ENCODE results near the gene EVPL.
"Not testable (repeated sequence)": the region's sequence is repeated elsewhere in the genome, so short reads cannot be mapped to it uniquely, and the experiment has no call there.

Gene EVPL

DNA sequence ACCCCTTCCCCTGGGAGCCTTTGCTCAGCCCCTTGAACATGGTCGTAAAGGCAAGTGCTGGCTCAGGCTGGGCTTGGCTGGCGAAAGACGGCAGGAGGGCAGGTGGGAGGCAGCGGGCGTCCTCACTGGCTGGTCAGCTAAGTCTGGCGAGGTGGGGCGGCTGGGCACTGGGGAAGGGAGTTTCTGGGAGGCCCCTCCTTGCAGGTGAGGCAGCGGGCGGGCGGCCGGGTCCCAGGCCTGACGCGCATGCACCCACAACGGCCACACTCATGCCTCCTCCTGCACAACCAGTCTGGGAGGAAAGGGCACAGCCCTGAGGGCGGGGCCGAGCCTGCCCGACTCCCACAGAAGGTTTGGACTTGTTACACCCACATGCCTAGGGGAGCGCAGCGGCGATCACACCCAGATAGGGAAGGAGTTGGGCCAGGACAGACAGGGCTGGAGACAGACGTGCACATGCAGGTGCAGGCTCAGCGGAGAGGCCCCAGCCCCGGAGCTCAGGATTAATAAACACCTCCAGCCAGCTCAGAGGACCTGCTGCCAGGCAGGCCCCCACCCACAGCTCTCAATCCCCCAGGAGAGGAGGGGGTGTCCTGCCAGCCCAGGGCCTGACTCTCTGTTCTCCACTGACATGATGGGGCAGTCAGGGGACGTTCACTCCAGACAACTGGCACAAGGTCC, at the start of gene EVPL:
EVPL (minus strand) TSS at position 148 of the 681 bp plus-strand sequence; CDS start at position 40, 108 bp downstream.
- no peak for ATAC-seq

DNA sequence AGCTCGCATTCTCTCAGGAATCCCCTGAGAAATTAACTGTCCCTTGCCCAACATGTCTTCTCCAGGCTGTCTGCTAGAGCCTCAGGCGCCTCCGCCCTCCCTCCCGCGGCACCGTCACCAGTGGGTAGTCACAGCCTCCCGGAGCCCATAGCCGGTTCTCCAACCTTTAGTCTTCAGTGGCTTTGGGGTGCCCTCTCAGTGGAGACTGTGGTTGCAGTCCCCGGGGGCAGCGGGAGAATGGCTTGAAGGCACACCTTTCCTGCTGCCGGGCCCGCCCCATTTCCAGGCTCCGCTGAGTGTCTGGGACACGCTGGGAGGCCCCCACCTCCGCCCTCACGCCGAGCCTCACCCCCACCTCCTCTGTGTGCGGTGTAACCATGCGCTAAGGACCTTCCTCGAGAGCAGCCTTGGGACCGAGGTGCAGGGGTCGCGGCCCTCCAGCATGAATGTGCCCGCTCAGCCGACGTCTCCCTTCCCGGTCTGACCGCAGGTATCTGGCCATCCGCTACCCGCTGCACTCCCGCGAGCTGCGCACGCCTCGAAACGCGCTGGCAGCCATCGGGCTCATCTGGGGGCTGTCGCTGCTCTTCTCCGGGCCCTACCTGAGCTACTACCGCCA, 49.1 kb upstream of the EVPL start:
- ATAC-seq: no peak

DNA sequence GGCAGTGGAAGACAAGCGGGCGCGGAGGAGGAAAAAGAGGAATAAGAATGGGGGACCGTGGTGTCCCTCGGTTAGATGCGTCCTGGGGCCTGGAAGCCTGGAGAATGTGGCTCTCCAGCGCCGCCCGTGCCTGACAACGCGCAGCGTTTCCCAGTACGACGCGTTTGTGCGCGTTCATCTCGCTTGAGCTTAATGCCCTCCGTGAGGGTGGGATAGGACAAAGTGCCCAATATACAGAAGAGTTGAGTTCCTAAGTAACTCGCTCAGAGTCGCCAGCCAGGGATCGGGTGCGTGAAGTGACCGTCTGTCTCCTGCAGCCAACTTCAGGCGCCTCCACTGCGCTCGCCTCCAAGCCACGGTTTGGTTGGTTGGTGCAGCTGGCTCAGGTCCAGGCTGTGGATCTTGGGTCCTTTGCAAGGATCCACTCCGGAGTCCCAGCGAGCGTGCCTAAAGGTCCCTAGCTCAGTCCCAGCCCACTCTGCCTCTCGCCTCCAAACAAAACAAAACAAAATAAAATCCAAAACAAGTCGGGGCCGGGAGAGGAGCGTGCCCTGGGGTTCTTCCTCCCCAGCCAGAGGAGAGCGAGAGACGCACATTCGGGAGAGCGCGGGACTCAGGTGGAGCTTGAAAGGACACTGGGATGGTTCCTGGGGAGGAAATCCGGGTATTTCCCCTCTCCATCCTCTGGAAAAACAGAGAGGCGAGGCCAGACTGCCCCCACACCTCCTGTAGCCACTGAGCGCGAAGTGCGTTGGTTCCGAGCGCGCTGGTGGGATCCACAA, 48.4 kb upstream of the EVPL start:
- no peak for ATAC-seq

DNA sequence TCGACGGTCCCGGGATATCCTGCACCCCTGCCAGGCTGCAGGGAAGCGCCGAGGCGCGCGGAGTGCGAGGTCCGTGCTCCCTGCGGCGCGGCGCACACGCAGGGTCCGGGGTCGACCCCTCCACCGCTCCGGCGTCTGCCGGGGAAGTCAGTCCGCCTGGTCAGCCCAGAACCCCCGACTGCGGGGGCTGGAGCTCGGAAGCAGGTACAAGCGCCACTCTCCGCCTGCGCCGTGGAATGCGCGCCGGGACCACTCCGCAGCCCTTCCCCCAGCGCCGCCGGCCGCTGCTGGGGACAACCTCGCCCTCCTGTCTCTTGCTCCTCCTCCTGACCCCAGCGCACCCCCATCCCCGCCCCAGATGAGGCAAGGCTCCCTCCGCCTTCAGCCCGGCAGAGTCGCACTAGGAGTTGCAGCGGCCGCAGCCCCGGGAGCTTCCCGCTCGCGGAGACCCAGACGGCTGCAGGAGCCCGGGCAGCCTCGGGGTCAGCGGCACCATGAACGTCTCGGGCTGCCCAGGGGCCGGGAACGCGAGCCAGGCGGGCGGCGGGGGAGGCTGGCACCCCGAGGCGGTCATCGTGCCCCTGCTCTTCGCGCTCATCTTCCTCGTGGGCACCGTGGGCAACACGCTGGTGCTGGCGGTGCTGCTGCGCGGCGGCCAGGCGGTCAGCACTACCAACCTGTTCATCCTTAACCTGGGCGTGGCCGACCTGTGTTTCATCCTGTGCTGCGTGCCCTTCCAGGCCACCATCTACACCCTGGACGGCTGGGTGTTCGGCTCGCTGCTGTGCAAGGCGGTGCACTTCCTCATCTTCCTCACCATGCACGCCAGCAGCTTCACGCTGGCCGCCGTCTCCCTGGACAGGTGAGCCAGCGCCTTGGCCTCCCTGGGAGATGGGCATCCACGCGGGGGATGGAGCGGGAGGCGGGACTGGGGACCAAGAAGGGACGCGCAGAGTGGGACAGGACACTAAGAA, 47.6 kb upstream of the EVPL start, which contains the start of gene GALR2:
GALR2 (plus strand) TSS at position 392 of the 974 bp plus-strand sequence; CDS start at position 495, 103 bp downstream.
- no peak for ATAC-seq

DNA sequence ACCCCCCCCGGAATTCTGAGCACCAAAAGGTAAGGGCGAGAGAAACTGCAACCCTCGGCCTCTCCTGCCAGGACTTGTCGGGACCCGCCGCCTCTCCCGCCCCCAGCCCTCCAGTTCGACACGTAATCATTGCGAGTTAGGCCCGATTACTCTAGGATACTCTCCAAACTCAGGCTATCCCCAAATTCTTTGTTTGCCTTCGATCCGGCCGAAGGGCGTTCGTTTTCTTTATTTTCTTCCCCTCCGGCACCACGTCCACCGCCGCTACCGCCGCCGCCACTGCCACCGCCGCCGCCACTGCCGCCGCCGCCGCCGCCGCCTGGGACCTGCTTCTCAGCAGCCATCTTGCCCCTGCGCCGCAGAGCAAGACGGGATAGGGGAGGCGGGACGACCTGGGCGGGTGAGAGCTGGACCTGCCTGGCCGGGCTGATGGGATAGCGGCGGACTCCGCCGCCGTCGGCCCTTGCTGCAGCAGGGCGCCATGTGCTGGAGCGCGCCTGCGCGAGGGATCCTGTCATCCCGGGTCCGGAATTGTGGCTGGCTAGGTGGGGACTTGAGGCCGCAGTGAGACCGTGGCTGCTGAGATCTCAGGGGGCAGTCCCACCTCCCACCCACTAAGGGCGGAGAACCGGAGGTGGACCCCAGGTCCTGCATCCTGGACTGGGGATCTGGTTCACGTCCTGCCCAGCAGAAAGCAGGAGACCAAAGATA, 45.2 kb upstream of the EVPL start, which contains the start of gene SRP68:
SRP68 (minus strand) TSS at position 370 of the 711 bp plus-strand sequence; CDS start at position 344, 26 bp downstream.
- peak; percentile 70 to 77 for ATAC-seq

DNA sequence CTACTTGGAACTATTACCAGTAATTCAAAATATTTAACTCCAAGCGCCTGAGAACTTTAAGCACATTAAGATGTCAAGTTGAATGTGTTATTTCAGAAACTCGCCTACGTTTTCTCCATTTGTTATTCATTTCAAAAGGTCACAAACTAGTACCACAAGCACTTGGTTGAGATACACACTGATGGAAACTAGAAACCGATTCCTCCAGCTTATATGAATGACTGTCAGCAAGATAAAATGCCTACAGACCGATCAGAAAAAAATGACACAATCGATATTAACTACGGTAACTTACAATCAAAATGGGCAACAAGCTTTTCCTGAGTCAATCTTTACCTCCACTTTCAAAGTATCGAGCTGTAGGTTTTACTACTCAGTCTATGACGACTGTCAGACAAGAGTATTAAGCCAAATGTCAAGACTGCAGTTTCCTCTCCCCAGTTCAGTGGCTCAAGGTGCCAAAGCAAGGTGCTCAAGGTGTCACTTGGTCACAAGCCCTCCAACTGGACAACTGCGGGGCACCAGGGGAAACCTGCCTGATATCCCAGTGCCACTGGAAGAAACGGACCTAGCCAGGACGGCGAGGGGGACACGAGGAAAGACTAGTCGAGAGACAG, 44.5 kb upstream of the EVPL start:
- peak; percentile 79 to 80 for ATAC-seq

DNA sequence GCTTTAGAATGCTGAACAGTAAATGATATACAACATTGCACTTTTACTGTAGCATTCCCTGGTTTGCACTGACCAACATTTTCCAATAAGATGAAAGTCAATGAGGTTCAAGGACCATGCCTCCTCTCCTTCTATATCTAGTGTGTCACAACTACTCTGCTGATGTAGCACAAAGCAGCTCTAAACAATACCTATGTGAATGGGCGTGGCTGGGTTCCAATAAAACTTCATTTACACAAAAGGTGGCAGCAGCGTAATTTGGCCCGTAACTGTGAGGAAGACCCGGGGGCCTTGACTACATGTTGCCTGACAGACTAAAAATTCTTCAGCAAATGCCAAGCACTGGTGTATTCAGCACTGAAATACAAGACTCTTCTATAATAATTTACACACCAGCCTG, 38.7 kb upstream of the EVPL start:
- no peak for ATAC-seq

DNA sequence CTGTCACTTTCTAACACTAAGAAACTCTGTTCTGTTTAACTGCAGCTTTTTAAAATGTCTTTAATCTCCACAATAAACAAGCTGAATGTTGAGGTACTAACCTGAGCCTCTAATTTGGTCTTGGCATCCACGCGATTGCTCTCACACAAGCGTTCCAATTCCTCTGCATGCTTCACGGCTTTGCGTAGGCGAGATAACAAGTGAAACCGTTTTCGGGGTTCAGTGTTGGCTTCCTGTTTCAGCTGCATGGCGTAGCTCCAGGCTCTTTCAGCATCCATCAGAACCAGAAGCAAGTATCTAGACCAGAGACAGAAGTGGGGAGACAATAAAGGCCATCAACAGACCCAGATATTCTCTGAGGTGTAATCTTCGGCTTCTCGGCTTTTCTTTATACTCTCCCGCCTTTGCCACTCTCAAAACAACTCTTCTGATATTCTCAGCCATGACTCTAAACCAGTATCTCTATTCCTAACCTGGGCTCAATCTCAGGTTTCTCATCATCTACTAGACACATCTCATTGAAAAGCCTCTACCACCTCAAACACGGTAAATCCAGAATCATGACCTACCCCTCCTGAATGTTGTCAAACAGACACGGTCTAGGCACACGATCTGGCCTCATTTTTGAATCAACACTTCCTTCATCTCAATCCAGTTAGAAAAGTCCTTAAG, 36.9 kb upstream of the EVPL start:
- ATAC-seq: peak; percentile 68 to 87

DNA sequence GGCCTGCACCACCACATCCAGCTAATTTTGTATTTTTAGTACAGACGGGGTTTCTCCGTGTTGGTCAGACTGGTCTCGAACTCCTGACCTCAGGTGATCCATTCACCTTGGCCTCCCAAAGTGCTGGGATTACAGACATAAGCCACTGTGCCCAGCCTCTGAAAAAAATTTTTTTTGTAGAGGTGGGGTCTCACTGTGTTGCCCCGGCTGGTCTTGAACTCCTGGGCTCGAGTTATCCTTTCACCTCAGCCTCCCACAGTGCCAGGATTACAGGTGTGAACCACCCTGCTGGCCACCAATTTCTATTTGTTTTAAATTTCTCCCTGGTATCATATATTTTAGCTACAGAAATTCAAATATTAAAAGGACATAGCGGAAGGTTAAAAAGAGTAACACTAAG, 31.2 kb upstream of the EVPL start:
- not testable (repeated sequence) for ATAC-seq

DNA sequence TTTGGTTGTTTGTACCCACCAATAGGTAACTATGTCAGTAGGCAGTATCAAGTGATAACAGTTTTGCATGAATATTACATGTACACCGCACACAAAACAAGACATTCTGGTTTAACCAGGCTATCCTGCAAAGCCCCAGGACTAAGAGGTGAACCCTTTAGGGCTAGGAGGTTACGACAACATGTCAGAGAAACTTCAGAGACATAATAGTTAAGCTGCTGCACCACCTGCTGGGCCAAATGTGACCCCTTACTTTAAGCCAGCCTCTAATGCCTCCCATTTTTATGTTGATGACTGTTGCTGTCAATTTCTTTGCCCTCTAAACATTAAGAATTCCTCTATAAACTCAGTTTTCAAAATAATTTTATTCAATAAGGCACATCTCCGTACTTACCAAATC, 29.8 kb upstream of the EVPL start:
- no peak for ATAC-seq

DNA sequence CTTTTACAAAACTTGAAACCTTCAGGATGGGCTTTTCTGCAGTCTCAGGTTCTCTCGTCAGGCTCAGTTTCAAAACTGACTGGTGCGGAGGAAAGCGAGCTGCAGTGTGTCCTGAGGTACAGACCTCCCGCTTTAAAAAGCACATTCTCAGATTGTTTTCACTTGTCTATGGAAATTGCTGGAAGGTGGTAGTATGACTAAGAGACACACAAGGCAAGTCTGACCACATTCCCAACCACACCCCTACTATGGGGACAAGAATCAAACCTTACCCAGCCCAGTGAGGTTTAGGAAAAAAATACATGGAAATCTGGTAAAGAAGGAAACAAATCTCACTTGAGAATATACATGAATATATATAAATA, 27.0 kb upstream of the EVPL start:
- ATAC-seq: no peak

DNA sequence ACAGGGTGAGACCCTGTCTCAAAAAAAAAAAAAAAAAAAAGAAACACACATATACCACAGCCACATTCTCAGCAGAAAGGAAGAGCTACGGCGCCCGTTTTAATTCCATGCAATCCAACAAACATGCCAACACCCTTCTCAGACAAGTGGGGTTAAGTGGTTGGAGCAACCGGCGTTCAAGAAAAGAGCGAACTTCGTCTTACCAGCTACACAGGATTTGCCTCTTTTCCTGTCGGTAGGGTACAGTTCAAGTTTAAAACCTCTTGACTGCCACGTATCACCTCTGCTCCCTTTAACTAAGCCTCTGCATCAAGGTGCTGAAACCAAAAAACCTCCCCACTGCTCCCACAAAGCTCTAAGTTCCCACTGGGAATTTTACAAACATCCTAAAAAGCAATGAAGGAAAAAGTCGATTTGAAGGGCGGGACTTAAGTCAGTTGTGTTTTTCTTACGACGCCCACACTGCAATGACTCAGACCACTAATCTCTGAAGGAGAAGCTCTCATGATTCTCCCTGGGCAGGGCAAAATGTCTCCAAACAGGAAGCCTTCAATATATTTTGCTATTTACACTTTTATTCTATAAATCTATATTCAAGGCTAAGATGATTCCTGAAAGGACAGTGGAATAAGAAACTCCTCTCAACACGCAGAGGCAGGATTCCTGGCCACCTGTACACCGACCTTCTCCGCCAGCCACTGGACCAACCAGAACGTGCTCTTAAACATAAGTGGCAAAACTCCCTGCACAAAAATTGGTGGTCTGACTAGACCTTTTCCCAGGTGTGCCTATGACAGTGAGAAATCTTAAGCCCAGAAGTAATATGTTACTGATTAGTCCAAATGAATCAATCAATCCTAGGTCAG, 26.4 kb upstream of the EVPL start:
- peak in 1 of 2 donors; percentile 53 for ATAC-seq

DNA sequence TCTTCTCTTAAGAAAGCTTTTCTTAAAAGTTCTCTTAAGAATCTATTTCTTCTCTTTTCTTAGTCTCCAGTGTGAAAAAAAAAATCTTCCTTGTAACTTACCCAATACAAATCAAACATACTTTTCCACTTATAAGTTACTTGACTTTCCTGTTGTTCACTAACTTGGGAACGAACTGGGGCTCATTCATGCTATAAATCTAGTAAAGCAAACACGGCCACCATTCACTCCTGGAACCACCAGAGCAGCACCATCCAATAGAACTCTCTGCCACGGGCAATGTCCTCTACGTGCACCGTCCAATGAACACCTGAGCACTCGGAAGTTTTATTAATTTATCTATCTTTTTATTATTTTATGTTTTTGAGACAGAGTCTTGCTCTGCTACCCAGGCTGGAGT, 24.5 kb upstream of the EVPL start:
- no peak for ATAC-seq

DNA sequence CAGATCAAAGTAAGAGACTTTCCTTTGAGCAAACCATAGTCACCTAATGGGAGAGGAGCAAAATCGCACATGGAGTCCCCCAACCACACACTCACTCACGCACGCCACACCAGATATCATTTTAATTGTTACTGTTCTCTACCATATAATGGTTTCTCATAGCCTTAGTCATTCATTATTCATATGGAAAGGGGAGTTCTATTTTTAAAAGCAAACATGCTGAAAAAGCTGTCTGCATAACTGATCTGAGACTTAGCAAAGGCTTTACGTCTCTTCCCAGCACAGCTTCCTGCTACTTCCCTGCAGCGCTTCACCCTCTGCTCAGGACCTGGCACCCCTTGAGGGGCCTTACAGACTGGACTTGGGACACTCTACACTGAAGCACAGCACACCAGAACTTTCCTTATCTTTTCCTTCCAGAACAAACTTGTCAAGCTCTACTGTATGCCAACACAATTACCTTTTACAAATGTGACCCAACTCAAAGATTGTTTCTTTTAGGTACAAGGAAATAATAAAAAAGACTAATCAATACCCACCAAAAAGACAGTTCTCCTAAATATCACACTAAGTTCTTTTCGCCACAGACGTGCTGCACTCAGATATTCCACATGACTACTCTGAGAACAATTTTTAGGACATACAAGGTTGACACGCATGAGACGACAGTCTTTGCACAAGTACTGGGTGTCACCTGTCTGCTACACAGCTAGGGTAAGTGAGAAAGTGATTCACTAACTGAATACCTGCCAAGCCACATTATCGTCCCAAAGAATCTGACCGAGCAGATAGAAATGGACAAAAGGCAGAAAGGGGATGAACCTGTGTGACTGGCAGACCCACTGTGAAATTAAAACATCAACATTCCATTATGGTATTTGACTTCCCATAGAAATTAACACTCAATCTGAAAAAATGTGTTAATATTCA, 23.7 kb upstream of the EVPL start:
- peak in 1 of 2 donors; percentile 24 for ATAC-seq

DNA sequence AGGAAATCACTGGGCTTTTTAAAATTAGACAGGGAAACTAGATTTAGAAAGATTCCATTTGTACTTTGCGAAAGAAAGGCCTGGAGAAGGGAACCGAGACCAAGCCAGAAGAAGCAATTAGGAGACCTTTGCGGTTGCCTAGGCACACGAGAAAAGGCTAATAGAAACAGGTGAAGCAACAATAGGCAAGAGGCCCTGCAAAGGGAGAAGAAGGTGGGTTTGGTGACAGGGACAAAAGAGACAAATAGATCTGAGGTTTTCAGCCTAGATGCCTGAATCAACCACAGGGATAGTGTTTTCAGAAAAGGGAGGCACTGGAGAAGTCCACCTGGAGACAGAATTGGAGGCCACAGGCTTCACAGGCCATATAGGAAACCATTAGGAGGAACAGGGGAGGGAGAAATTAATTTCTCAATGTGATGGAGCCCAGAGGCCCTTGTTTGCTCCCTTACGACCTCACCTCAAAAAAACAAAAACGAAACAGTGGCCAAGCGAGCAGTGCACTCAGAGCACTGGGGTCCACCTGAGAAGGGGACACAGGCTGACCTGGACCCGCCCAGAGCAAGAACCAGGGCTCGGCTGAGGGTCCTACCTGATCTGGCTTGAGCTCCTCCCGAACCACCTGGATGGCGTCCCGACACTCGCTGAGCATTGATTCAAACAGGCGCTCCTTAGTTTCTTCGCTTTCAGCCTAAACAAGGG, 22.9 kb upstream of the EVPL start:
- ATAC-seq: no peak

DNA sequence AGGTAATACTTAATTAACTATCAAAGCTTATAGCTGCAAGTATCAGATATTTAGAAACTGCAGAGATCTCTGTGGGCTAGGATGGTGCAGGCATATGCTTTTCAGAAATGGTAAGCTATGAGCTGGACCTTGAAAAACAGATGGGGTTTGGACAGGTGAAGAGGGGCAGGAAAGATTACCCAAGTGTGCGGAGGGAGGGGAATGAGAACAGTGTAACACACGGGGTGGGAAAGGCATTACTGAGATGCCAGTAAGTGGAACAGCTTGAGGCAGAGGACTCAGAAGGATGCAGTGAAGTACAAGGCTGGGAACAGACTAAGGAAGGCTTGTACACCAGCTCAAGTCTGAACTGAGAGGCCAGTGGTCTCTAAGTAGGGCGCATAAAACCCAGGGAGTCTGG, 22.1 kb upstream of the EVPL start:
- ATAC-seq: no peak

DNA sequence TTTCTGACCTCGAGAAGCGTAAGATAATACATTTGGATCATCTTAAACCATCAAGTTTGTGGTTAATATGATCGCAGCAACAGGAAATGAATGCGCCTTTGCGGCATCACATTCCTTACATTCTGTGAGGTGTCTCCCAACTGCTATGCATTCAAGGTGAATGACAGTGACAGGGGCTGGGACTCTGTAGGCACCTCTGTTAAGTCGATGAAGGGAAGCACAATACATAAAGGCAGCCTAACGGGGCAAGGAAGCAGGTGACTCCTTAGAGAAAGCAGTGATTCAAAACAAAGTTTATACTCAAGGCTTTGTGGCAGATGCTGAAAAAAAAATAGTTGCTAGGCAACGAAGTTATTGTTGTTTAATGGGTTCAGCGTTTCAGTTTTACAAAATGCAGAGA, 21.6 kb upstream of the EVPL start:
- ATAC-seq: peak in 1 of 2 donors; percentile 45

All from activated CD4-positive, CD25-positive, alpha-beta regulatory T cell treated with anti-CD3 and anti-CD28 coated beads, Interleukin-2, amount 50 U/mL, for 24 hours (primary cell).